Jurkat, Clone E6-1 (cell line): ENCODE data around the gene RAB1B.
"Not testable (repeated sequence)": the region's sequence is repeated elsewhere in the genome, so short reads cannot be mapped to it uniquely, and the experiment has no call there.

ENCODE experiments used
- DNase-seq: peaks from one replicate; pipeline ENCODE4 v3.0.0-alpha.2; 2011; ENCODE audit warnings: low read depth, low spot score
- H3K4me3 ChIP-seq: 2 replicates; pipeline ENCODE4 v1.5.1; 2011; ENCODE audit warnings: mild to moderate bottlenecking, low read length, control low read depth, moderate library complexity

The RAB1B gene

DNA sequence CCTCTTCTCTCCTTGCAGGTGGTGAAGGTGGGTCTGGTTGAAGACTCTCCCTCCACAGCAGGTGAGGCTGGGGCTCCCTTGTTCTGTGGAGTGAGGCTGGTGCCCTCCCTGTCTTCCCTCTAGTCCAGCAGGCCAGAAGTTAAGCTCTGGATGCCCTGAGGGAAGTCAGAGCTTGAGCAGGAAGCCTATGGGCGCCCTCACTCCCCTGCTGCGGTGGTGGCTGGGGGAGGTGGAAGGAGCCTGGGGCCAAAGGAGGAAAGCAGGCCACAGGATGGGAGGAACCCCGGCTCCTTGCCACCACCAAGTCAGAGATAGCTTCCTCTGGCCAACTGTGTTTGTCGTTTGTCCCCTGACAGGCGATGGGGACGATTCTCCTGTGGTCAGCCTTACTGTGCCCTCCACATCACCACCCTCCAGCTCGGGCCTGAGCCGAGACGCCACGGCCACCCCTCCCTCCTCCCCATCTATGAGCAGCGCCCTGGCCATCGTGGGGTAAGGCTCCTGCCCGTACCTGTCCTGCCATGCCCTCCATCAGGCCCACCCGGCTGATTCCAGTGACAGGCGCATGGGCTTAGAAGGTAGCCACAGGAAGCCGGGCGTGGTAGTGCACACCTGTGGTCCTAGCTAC lies 29.5 kb upstream of the RAB1B start:
- no peak overlapping the region for H3K4me3 ChIP-seq
- no peak for DNase-seq

DNA sequence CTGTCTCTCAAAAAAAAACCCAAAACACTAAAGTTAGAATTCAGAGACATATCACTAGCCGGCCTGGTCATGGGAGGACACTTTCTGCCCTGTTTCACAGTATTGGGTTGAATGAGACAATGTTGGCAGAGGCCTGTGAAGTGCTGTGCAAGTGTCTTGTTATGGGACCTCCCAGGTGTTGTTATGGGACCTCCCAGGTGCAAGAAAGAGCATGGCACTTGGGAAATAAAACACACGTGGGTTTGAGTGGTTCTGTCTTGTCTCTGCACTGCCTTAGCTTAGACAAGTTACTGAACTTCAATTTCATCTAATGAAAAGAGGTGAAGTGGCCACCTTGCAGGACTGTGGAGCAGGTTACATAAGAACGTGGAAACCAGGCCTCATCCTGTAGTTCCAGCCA lies 28.9 kb upstream of the RAB1B start:
- no peak overlapping the region for H3K4me3 ChIP-seq
- DNase-seq, result no peak

DNA sequence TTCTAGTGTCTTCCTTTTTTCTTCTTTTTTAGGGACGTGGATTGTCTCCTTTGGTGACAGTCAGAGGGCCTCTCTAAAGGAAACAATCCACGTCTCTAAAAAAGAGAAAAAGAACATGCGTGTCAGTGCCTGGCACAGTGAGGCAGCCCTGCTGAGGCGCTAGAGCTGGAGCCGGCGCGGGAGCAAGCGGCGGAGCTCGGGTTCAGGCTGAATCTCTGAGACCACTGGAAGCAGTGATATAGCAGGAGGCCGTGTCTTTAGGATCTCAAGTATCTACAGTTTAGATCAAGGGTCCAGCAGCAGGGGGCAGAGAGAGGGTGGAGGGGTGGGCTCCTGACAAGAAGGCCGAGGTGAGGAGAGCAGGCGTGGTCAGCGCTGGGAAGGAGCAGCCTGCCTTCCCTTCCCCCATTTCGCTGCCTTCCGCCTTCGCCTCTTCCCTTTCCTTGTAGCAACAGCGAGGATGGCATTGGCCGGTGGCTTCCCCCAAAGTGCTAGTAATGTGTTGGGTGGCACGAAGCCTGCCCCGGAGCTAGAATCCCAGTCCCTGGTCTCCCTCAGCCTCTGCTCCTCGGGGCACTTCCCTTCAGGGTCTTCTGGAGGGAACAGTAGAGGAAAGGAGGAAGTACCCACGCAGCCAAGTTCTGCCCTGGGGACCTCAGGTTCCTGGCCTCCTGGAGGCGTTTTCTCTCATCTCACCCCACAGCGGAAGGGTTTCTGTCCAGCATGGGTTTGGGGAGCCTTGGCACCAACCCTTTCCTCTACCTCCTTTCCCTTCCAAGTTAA lies 28.2 kb upstream of the RAB1B start:
- DNase-seq, result no peak
- no peak overlapping the region for H3K4me3 ChIP-seq

DNA sequence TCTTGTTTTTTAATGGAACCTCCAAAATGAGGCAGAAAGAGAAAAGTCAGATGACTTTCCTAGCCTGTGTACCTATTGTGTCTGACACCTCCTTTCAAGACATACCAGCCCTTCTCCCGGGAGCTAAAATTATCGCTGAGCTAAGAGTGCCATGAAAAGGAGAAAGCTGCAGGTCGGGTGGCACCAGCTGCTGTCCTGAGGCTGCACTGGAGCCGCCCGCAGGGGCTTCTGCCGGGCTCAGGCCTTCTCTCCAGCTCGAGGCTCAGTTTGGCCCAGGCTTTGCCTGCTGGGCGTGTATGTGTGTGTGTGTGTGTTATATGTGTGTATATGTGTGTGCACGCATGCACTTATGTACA lies 27.7 kb upstream of the RAB1B start:
- no peak overlapping the region for H3K4me3 ChIP-seq
- no peak for DNase-seq

DNA sequence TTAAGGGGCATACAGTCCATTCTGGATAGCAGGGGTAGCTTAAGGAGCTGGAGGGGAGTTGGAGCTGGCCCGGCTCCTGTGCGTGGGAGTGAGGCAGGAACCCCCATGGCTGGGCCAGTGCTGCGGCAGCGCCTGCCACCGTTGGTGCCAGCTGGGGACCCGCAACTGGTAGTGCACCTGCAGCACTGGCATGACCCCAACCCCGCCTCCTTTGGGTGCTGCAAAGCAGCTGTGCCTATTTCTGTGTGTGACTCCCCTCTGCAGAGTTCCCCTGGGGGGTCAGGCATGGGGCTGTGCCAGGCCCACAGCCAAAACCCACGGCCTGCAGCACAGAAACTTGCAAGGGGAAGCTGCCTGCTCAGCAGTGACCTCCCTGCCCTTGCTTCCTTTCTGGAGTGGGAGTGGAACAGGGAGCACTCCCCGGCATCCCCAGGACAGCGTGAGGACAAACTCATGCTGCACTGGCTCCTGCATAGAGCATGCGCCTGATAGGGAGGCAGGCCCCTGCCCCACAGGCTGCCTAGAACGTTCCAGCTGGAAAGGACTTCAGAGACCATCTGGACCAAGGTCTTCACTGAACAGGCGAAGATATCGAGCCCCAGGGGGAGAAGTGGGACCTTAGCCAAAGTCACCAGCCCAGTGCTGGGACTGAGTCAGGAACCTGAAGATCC lies 26.2 kb upstream of the RAB1B start:
- peak overlapping the region; percentile 15 for H3K4me3 ChIP-seq
- DNase-seq, result peak; percentile 79

DNA sequence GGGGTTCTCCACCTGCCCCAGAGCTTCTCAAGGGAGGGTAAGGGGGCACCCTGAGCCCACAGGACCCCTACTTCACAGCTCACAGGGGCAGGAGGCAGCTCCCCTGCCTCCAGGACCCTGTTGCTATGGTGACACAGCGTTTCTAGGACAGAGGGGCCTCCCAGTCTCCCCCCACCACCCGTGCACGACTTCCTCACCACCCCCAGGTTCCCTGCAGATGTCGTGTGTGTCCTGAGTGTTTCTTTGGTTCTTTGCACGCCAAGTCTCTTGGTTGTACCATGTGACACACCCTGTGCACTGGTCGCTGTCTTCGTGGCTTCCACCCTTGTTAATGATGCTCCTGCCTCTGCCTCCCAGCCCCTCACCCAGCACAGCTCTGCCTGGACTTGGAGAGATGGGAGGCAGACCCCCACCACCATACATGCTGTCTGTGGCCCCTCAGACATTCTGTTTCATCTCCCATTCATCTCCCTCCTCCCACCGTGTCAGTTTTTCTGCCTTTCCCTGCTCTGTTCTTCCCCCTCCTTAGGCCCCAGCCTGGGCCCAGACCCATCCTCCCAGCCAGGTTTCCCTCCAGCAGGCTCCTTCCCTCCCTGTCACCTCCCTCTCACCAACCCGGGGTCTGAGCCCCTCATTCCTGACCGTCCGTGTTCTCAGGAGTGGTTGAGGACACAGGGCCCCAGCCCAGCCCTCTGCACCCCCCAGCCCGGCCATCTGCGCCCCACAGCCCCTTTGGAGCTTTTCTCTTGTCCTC lies 24.5 kb upstream of the RAB1B start:
- no peak overlapping the region for H3K4me3 ChIP-seq
- peak; percentile 51 for DNase-seq

DNA sequence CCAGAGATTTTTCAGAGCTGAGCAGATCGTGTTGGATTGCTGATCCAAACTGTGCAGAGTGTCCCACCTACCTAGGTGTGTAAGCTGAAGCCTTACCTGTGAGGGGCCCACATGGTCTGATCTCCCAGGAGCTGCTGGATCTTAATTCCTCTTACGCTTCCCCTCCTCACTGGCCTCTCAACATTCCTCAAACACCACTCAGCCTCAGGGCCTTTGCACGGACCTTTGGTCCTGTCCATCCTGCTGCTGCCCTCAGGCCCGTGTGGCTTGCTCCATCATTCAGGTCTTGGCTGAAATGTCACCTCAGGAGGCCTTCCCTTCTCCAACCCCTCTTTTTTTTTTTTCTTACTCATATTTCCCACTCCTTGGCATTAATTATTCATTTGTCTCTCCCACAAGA lies 21.1 kb upstream of the RAB1B start:
- DNase-seq, result no peak
- H3K4me3 ChIP-seq, result no peak overlapping the region

DNA sequence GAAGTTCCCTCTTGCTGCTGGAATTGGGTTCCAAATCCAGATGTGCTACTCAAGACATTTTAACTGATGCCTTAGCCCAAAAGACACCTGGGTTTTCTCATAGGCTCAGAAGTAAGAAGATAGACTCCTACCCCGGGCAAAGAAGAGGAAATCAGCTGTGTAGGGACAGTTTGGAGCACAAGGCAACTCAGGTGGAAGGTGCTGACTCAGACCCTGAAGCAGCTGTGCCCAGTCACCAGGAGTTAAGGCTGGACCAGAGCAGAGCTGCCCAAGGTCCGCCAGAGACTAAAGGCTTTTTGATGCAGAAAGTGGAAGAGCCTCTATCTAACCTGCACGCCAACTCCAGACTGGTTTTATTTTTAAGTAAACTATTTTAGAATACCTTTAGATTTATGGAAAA lies 20.6 kb upstream of the RAB1B start:
- no peak overlapping the region for H3K4me3 ChIP-seq
- no peak for DNase-seq

DNA sequence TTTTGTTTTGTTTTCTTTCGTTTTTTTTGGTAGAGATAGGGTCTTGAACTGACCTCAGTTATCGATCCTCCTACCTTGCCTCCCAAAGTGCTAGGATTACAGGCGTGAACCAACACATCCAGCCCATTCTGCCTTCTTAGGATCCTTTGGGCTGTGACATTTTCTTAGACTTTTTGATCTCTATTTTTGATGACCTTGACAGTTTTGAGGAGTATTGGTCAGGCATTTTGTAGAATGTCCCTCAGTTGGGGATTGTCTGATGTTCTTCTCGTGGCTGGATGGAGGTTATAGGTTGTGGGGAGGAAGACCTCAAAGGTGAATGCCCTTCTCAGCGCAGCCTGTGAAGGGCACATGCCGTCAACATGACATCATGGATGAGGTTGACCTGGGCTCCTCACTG lies 19.5 kb upstream of the RAB1B start:
- no peak overlapping the region for H3K4me3 ChIP-seq
- DNase-seq, result no peak

DNA sequence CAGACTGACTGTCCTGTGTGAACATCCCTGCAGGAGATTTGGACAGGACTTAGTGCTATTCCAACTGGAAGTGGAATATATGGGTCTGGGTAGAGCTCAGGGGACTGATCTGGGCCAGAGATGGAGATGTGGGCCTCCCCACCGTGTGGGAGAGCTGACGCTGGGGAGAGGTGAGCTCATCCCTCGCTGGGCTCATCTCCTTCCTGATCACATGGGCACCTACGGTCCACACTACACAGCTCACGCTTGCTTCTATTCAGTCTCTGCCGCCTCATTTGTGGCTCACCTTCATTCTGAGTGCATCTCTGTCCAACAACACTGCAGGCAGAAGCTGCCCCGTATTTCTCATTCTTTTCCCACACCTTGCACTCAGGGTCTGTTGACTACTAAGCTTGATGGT lies 16.6 kb upstream of the RAB1B start:
- H3K4me3 ChIP-seq, result no peak overlapping the region
- no peak for DNase-seq

DNA sequence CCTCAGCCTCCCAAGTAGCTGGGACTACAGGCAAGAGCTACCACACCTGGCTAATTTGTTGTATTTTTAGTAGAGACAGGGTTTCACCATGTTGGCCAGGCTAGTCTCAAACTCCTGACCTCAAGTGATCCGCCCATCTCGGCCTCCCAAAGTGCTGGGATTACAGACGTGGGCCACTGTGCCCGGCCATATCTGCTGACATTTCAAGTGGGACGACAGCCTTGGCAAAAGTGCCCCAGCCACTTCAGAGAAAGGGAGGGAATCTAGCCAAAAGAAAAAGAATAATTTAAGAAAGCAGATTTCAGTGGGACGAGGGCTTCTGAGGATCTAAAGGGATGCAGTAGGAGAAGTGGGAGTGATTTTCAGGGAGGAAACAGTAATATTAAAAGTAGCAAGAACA lies 15.4 kb upstream of the RAB1B start:
- not testable (repeated sequence) for H3K4me3 ChIP-seq, DNase-seq

DNA sequence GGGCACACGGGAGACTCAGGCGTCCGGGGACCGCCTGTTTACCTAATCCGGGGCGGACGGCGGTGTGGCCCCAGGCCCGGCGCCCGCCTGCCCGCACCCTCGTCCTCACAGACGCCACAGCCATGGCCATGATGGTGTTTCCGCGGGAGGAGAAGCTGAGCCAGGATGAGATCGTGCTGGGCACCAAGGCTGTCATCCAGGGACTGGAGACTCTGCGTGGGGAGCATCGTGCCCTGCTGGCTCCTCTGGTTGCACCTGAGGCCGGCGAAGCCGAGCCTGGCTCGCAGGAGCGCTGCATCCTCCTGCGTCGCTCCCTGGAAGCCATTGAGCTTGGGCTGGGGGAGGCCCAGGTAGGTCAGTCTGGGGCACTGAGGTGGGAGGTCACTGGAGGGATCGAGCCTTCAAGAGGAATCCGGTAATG lies 10.0 kb upstream of the RAB1B start:
- peak overlapping the region; percentile 84 for H3K4me3 ChIP-seq
- DNase-seq, result no peak

DNA sequence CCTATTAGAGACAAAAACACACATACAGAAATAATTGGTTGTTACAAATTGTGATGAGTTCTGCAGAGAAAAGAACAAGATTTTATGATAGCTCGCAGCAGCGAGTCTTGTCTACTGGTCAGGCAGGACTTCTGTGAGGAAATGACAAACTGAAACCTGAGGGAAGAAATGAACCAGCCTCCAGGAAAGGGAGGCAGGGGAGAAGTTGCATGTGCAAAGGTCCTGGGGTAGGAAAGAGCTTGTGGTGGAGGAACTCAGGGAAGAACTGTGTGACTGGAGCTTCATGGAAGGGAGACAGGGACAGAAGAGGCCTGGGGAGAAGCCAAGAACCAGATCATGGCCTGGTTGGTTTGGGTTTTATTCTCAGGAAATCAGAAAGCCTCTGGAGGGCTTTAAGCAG lies 9.2 kb upstream of the RAB1B start:
- no peak overlapping the region for H3K4me3 ChIP-seq
- no peak for DNase-seq

DNA sequence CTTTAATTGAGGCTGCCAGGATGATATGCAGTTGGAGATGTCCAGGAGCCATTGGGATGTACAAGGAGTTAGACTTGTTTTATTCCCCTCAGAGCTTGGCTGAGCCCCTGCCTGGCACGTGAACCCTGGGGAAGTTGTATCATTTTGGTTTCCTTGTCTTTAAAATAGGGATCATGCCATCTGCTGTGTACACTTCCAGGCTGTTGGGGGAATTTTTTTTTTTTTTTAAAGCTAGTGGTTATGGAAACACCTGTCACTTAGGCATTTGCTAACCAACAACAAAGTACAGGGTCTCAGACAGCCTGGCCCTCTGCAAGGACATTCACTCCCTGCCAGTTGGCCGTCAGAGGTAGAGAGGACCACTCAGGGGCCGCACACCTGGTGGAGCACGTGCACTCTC lies 8.5 kb upstream of the RAB1B start:
- no peak for DNase-seq
- no peak overlapping the region for H3K4me3 ChIP-seq

DNA sequence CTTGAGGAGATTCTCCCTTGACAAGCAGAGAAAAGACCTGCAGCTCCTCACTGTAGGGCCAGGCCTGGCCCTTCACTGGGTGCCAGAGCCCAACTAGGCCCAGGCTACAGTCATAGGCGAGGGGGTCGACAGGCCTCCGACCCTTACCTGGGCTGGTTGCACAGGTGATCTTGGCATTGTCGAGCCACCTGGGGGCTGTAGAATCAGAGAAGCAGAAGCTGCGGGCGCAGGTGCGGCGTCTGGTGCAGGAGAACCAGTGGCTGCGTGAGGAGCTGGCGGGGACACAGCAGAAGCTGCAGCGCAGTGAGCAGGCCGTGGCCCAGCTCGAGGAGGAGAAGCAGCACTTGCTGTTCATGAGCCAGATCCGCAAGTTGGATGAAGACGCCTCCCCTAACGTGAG lies 6.9 kb upstream of the RAB1B start:
- DNase-seq, result no peak
- no peak overlapping the region for H3K4me3 ChIP-seq

DNA sequence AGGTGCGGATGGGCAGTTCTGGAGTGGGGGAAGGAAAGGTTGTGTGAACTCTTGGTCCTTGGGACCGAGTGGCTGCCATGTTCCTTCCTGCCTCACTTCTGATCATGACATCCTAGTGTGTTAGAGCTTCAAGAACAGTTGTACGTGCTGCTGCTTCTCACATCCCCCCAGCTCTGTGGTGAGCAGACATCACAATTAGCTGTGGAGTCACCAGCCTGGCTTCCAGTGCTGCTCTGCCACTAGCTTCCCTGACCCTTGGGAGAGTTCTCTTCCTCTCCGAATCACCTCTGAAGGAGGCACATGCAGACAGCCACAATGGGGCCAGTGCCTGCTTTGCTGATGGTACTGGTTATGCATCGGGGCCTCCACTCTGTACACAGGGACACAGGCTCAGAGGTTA lies 6.2 kb upstream of the RAB1B start:
- no peak overlapping the region for H3K4me3 ChIP-seq
- DNase-seq, result no peak

DNA sequence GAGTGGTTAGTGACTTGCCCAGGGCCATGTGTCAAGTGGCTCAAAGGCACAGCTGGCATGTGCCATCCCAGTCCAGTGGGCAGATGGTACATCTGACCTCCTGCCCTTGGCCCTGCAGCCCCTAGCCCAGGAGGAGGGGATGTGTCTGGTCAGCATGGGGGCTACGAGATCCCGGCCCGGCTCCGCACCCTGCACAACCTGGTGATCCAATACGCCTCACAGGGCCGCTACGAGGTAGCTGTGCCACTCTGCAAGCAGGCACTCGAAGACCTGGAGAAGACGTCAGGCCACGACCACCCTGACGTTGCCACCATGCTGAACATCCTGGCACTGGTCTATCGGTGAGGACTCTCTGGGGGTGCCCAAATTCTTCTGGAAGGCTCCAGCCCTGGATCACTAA lies 5.7 kb upstream of the RAB1B start:
- H3K4me3 ChIP-seq, result no peak overlapping the region
- no peak for DNase-seq

DNA sequence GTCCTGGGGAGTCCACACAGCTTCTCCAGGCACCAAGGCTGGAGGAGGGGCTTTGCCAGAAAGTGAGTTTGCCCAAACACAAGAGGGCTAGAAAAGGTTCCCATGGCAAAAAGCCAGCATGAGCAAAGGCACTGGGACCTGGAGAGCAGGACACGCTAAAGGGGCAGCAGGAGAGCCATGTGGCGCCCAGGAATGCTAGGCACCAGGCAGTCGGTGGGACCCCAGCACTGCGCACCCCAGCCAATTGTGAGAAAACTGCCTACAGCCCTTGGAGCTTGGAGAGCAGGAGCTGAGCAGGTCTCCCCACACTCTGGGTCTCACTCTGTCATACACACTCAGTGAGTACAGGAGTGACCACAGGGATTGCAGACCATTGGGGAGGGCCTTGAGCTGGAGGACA lies 5.2 kb upstream of the RAB1B start:
- no peak overlapping the region for H3K4me3 ChIP-seq
- DNase-seq, result no peak

DNA sequence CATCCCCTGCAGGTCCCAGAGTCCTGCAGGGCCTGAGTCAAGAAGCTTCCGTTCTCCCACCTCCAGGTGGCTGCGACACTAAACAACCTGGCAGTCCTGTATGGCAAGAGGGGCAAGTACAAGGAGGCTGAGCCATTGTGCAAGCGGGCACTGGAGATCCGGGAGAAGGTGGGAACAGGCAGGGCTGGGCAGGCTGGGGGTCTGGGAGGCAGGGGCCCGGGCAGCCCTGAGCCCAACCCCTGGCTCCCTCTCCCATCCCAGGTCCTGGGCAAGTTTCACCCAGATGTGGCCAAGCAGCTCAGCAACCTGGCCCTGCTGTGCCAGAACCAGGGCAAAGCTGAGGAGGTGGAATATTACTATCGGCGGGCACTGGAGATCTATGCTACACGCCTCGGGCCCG lies 4.7 kb upstream of the RAB1B start:
- DNase-seq, result no peak
- no peak overlapping the region for H3K4me3 ChIP-seq

DNA sequence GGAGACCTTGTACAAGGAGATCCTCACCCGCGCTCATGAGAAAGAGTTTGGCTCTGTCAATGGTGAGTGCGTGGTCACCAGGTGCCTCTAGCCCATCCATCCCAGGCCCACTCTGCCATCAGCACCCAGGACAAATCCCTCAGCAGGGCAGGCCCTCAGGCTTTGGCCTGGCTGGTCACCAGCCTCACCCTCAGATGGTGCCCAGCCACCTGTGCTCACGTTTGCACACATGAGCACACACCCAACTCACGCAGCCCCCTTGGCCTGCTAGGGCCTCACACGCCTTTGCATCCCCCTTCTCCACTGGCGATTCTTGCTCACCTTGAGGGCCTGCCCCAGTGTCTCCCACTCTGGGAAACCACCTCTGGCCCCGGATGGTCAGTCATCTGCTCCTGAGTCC lies 4.1 kb upstream of the RAB1B start:
- no peak overlapping the region for H3K4me3 ChIP-seq
- no peak for DNase-seq
